ENCODE data around the gene ZNF692. TPM values are rescaled to one million over a fixed set of nuclear protein-coding genes. Genes with fewer than 3 reads are reported as not detected.

ZNF692 gene
- total RNA-seq, 2 donors from 2014 or later: 65.0 to 99.7 TPM

DNA sequence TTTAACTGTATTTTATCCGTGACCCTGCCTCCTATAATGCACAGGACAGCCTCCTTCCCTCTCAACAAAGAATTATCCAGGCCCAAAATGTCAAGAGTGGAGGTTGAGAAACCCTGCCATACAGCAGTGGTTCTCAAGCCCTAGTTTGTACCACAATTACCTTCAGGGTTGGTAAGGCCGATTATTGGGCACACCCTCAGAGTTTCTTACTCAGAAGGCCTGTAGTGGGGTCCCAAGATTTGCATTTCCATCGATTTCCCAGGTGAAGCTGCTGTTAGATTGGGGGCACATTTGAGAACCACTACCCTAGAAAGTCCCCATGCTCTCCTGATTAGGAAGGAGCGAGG lies 46.8 kb upstream of the ZNF692 start:
- DNase-seq (ENCODE audit: low spot score): no peak
- 28% methylated on average over 4 of the region's 4 CpGs for WGBS
- TF ChIP-seq, protein P1, sequence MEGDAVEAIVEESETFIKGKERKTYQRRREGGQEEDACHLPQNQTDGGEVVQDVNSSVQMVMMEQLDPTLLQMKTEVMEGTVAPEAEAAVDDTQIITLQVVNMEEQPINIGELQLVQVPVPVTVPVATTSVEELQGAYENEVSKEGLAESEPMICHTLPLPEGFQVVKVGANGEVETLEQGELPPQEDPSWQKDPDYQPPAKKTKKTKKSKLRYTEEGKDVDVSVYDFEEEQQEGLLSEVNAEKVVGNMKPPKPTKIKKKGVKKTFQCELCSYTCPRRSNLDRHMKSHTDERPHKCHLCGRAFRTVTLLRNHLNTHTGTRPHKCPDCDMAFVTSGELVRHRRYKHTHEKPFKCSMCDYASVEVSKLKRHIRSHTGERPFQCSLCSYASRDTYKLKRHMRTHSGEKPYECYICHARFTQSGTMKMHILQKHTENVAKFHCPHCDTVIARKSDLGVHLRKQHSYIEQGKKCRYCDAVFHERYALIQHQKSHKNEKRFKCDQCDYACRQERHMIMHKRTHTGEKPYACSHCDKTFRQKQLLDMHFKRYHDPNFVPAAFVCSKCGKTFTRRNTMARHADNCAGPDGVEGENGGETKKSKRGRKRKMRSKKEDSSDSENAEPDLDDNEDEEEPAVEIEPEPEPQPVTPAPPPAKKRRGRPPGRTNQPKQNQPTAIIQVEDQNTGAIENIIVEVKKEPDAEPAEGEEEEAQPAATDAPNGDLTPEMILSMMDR (IDR thresholded peaks at IDR 0.05): no peak
- TF ChIP-seq POLR2A (IDR thresholded peaks at IDR 0.05): no peak
- no peak for TF ChIP-seq POLR2AphosphoS5 (IDR thresholded peaks at IDR 0.05)
- H3K9me3 ChIP-seq: no peaks in the 10 kb centered on the region
- H3K4me1 ChIP-seq (replicated peaks): no peaks in the 10 kb centered on the region
- peak overlapping the region; percentile 78 to 88 for H3K27ac ChIP-seq
- H3K4me3 ChIP-seq: peak overlapping the region; percentile 39 to 53
- intact Hi-C loops (cut with DNase I): no loop called here
- no peaks in the 10 kb centered on the region for H3K27me3 ChIP-seq (replicated peaks; ENCODE audit: insufficient read depth)
- H3K36me3 ChIP-seq: no peaks in the 10 kb centered on the region

DNA sequence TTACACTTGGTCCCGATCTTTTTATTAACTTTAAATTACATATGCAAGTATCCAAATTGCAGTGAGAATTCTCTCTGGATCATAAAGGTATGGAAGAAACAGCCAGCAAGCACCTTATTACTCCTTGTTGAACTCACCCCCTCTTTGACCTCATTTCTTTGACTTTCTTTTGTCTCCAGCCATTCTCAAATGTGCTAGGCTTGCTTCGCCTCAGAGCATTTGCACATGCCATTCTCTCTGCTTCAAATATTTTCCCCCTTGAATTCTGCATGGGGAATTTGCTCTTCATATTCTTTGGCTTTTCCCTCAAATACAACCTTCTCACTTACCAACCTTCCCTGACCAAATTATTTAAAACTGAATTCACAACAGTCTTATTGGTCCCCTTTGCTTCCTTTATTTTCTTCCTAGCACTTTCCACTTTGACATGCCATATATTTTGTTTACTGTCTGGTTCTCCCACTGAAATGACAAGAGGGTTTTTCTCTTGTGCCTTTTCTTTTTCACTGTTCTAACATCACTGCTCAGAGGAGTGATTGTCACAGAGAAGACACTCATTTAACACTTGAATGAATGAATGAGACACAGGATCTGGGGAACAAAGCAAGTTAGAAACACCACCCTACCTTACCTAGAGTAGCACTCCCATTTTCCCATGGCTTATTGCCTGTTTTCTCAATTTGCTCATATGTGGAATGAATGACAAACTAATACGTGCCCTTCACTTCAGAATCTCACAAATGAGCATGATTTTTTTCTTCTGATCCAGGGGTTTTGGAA lies 45.7 kb upstream of the ZNF692 start:
- intact Hi-C loops (cut with DNase I): no loop called here

DNA sequence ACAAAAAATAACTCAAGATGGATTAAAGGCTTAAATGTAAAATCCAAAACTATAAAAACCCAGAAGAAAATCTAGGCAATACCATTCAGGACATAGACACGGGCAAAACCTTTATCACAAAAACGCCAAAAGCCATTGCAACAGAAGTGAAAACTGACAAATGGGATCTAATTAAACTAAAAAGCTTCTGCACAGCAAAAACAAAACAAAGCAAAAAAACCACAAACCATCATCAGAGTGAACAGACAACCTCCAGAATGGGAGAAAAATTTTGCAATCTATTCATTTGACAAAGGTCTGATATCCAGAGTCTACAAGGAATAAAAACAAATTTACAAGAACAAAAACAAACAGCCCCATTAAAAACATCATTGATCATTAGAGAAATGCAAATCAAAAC lies 42.7 kb upstream of the ZNF692 start:
- 86% methylated on average over 2 of the region's 2 CpGs for WGBS
- H3K9me3 ChIP-seq: no peaks in the 10 kb centered on the region
- DNase-seq (ENCODE audit: low spot score): no peak
- H3K4me1 ChIP-seq (replicated peaks): no peaks in the 10 kb centered on the region
- no peaks in the 10 kb centered on the region for H3K36me3 ChIP-seq
- H3K4me3 ChIP-seq: no peak overlapping the region
- no peak for TF ChIP-seq POLR2AphosphoS5 (IDR thresholded peaks at IDR 0.05)
- TF ChIP-seq POLR2A (IDR thresholded peaks at IDR 0.05): no peak
- TF ChIP-seq, protein P1 (IDR thresholded peaks at IDR 0.05): no peak
- intact Hi-C loops (cut with DNase I): no loop called here
- H3K27me3 ChIP-seq (replicated peaks; ENCODE audit: insufficient read depth): no peaks in the 10 kb centered on the region
- H3K27ac ChIP-seq: no peak overlapping the region

More for the DNA sequence above, 45.7 kb upstream of the ZNF692 start:
- Histone ChIP-seq H3K36me3 (no peaks in the 10 kb centered on the region), H3K27me3 (replicated peaks; ENCODE audit: insufficient read depth) (no peaks in the 10 kb centered on the region), H3K27ac (no peak overlapping the region), H3K9me3 (no peaks in the 10 kb centered on the region), H3K4me1 (replicated peaks) (no peaks in the 10 kb centered on the region), H3K4me3 (no peak overlapping the region)
- TF ChIP-seq POLR2A (IDR thresholded peaks at IDR 0.05) (no peak), POLR2AphosphoS5 (IDR thresholded peaks at IDR 0.05) (no peak)
- TF ChIP-seq, protein P1 (IDR thresholded peaks at IDR 0.05): no peak
- WGBS: 91% methylated on average over 3 of the region's 3 CpGs
- no peak for DNase-seq (ENCODE audit: low spot score)

DNA sequence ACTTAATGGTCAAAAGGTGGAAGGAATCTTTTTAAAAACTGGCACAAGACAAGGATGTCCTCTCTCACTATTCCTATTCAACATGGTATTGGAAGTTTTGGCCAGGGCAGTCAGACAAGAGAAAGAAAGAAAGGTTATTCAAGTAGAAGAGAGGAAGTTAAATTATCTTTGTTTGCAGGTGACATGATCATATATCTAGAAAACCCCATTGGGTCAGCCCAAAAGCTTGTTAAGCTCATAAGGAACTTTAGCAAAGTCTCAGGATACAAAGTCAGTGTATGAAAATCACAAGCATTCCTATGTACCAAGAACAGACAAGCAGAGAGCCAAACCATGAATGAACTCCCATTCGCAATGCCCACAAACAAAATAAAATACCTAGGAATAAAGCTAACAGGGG lies 41.8 kb upstream of the ZNF692 start:
- Histone ChIP-seq H3K4me3 (no peak overlapping the region), H3K36me3 (no peaks in the 10 kb centered on the region), H3K4me1 (replicated peaks) (no peaks in the 10 kb centered on the region), H3K27me3 (replicated peaks; ENCODE audit: insufficient read depth) (no peaks in the 10 kb centered on the region), H3K9me3 (no peaks in the 10 kb centered on the region), H3K27ac (no peak overlapping the region)
- no peak for TF ChIP-seq POLR2AphosphoS5 (IDR thresholded peaks at IDR 0.05)
- 95% methylated on average over 1 of the region's 1 CpG for WGBS
- intact Hi-C loops (cut with DNase I): no loop called here
- DNase-seq (ENCODE audit: low spot score): no peak

DNA sequence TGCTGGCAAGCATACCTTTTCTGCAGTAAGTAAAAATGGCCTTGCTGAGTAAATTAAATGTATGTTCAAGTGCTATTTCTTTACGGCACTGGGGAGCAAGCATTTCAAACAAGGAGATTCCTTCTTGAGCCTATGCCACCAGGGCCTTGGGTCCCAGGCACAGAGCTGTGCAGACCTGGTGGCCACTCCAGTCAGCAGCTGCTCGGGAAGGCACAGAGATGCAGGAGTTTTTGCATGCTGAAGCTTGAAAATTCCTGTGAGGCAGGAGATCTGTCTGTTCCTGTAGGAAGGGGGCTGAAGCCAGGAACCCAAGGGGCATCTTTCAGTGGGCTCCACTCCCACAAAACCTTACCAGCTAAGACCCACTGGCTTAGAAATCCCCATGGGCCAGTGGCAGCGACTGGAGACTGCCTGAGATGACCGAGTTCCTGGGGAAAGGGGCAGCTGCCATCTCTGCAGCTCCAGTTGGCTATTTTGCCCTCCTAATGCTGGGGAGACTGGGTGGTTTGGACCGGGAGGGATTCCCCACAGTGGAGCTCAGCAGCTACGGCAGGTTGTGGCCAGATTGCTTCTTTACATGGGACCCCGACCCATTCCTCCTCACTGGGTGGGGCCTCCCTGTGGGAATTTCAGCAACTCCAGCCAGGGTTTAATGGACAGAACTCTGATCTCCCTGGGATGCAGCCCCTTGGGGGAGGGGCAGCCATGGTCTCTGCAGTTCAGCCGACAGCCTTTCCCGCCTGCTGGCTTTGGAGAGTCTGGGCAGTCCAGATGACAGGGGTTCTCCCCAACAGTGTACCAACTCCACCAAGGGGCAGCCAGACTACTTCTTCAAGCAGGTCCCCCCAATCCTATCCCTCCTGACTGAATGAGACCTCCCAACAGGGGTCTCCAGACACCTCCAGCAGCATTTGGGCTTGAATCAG lies 38.8 kb upstream of the ZNF692 start:
- Histone ChIP-seq H3K4me1 (replicated peaks) (no peaks in the 10 kb centered on the region), H3K27ac (no peak overlapping the region), H3K9me3 (no peaks in the 10 kb centered on the region), H3K27me3 (replicated peaks; ENCODE audit: insufficient read depth) (no peaks in the 10 kb centered on the region), H3K36me3 (no peaks in the 10 kb centered on the region), H3K4me3 (no peak overlapping the region)
- WGBS: 76% methylated on average over 9 of the region's 9 CpGs
- intact Hi-C loops (cut with DNase I): no loop called here
- TF ChIP-seq POLR2A (IDR thresholded peaks at IDR 0.05) (no peak), POLR2AphosphoS5 (IDR thresholded peaks at IDR 0.05) (no peak)
- TF ChIP-seq, protein P1 (IDR thresholded peaks at IDR 0.05): no peak
- no peak for DNase-seq (ENCODE audit: low spot score)

All from prostate gland (tissue), 2 donors.